RWPE1 (cell line): ENCODE data around the gene RNU7-1.

ENCODE experiments used
- CTCF ChIA-PET: fragments of 350-600 bp; sonication (Branson Sonifier 250); formaldehyde crosslinking; extraction: SDS; loops from one replicate; lab custom pipeline; 2021; lab: Yijun Ruan, JAX
- POLR2A ChIA-PET: fragments of 400-600 bp; formaldehyde crosslinking; extraction: SDS; loops from one replicate; lab custom pipeline; 2020; ENCODE audit warnings: antibody characterized with exemption; ENCODE audit not compliant: low non-redundant PET; lab: Yijun Ruan, JAX
- DNase-seq: peaks from one replicate; pipeline ENCODE4 v3.0.0; 2012; ENCODE audit warnings: low spot score
- H3K27ac ChIP-seq: fragments of 450-650 bp; 2 replicates; pipeline ENCODE4 v1.5.1; 2017
- TF ChIP-seq, protein P1 (sequence below): fragments of 450-650 bp; conservative IDR thresholded peaks from 2 replicates; pipeline ENCODE4 v1.5.1; 2017; ENCODE audit warnings: low read depth, mild to moderate bottlenecking

The RNU7-1 gene

DNA sequence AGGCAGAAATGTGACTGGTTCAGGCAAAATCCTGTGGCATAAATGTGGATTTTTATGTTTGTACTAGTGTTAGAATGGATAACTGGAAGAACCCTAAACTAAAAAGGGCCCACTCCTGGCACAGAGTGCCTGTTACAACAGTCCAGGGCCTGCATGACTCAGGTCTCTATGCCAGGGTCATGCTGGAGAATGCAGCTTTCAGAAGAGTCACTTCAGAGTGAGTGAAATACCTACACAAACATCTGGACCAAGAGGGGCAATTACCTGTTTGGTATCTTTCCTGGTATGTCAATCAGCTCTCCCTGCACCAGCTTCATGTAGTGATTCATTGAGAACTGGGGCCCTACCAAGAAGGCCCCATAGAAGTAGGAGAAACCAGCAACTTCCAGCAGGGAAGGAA lies 37.1 kb downstream of the RNU7-1 start:
- ChIA-PET POLR2A (no interaction called here), CTCF (interaction anchor here (0.7 kb wide), 1 partner anchor 113 kb away, joined by 3 read pairs; no protein-coding TSS in a partner anchor)
- TF ChIP-seq, protein P1, sequence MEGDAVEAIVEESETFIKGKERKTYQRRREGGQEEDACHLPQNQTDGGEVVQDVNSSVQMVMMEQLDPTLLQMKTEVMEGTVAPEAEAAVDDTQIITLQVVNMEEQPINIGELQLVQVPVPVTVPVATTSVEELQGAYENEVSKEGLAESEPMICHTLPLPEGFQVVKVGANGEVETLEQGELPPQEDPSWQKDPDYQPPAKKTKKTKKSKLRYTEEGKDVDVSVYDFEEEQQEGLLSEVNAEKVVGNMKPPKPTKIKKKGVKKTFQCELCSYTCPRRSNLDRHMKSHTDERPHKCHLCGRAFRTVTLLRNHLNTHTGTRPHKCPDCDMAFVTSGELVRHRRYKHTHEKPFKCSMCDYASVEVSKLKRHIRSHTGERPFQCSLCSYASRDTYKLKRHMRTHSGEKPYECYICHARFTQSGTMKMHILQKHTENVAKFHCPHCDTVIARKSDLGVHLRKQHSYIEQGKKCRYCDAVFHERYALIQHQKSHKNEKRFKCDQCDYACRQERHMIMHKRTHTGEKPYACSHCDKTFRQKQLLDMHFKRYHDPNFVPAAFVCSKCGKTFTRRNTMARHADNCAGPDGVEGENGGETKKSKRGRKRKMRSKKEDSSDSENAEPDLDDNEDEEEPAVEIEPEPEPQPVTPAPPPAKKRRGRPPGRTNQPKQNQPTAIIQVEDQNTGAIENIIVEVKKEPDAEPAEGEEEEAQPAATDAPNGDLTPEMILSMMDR = no peak
- no peak overlapping the region for H3K27ac ChIP-seq
- DNase-seq = no peak

DNA sequence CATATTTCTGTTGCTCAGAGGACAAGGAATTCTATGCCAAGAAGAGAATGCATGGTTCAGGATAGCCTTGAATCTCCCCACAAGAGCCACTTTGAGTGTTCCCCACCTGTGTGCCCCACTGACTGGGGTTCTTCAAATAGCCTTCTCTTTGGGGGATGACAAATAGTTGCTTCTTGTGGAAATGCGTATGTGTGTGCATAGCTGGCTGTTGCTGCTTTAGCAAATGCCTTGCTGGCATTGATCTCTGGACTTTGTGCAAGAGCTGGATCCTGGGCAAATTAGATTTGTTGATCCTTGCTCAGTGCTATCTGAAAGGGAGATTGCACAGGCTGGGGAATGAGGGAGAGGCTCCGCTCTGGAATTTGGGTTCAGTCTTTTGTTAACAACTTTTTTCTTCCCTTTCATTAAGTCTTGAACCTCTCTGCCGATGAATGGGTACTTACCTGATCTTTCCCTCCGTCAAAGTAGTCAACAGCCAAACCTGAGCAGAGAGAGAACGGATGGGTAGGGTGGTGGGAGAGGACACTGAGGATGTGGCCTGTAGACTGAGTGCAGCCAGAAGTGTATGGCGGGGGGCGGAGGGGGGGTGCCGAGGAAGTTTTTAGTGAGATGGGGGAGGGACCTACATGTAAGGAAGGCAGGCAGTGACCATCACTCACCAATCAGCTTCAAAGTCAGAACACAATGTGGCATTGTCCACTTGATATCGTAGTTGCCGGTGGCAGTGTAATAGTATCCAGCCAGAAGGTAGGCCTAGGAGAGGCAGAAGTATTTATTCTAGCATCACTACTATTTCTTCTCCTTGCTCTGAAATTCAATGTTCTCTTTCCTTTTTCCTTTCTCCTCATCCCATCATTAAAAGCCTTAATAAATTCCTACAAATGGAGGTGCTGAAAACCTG lies 37.8 kb downstream of the RNU7-1 start:
- no peak overlapping the region for H3K27ac ChIP-seq
- ChIA-PET POLR2A (no interaction called here), CTCF (interaction anchor here (0.7 kb wide), 1 partner anchor 112 kb away, joined by 3 read pairs; no protein-coding TSS in a partner anchor)
- no peak for DNase-seq
- TF ChIP-seq, protein P1 = no peak

DNA sequence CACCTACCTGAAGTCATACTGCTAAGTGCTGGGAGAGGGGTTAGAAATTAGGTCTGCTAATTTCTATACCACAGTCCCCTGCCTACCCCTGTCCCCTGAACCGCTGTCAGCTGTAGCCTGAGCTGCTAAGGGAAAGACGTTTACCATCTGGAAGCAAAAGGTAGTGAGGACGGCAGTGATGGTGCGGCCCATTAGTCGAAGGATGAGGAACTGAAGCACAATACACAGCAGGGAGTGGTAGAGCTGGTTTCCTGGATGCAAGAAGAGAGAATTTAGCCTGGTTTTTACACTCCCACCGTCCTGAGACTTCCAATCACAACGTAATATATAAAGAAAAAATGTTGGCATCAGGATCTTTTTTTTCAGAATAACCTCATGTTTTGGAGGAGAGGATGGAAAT lies 38.9 kb downstream of the RNU7-1 start:
- POLR2A ChIA-PET = no interaction called here
- CTCF ChIA-PET = interaction anchor here (0.7 kb wide), 2 partner anchors 21 to 28 kb away, joined by 3 to 5 read pairs; no protein-coding TSS in a partner anchor
- no peak overlapping the region for H3K27ac ChIP-seq
- DNase-seq = no peak
- TF ChIP-seq, protein P1 = no peak

DNA sequence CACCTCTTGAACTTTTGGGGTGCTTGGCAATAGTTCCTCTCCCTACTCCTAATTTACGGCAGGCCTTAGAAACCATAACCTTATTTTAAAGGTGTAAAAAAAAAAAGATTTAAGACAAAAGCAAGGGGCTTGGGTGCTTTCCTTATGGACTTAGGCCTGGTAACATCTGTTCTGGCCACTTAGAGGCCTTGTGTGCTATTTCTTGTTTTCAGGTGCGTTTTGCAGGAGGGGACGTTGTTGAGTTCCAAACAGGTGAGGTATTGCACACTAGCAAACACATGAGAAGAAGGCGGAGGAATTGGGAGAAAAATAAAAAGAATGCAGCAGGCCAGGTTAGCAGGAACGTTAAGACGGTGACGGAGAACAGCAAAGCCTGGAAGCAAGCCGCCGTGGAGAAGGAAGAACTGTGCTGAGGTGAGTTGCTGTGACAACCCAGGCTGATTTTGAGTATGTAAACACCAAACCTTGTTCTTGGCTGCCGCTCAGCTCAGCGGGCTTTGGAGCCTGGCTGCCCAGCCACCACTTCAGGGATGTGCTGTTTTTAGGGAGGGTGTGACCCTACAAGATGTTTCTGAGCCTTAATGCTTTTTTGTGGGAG lies 44.4 kb downstream of the RNU7-1 start:
- DNase-seq = no peak
- POLR2A ChIA-PET = no interaction called here
- CTCF ChIA-PET = no interaction called here
- TF ChIP-seq, protein P1 = no peak
- H3K27ac ChIP-seq = no peak overlapping the region
